Activated T-cell treated with anti-CD3 and anti-CD28 coated beads, Interleukin-2, amount 50 U/mL, for 24 hours (primary cell): ENCODE measurements around the gene ZFHX3.

ENCODE experiments used
- DNase-seq: peaks from one replicate; pipeline ENCODE4 v3.0.0-alpha.2; 2020
- H3K27ac Mint-ChIP-seq: 2 replicates; pipeline ENCODE4 v1.8.0; 2020; ENCODE audit warnings: mild to moderate bottlenecking, mixed read lengths
- H3K27me3 Mint-ChIP-seq: 2 replicates; pipeline ENCODE4 v1.8.0; 2020; ENCODE audit warnings: mixed read lengths
- H3K36me3 Mint-ChIP-seq: 2 replicates; pipeline ENCODE4 v1.8.0; 2020; ENCODE audit warnings: low read depth, mixed read lengths
- H3K4me1 Mint-ChIP-seq: 2 replicates; pipeline ENCODE4 v1.8.0; 2020; ENCODE audit warnings: low read depth, mixed read lengths
- H3K4me3 Mint-ChIP-seq: 2 replicates; pipeline ENCODE4 v1.8.0; 2020; ENCODE audit warnings: mild to moderate bottlenecking, moderate library complexity, mixed read lengths
- H3K9me3 Mint-ChIP-seq: 2 replicates; pipeline ENCODE4 v1.8.0; 2020; ENCODE audit warnings: mixed read lengths

ZFHX3 gene

GRCh38 chr16:72858665-72859493 lies 189.0 kb downstream of the ZFHX3 start:
- Mint-ChIP-seq H3K27me3 (peaks cover 4% of the 10 kb centered on the region), H3K9me3 (no peaks in the 10 kb centered on the region), H3K4me3 (no peak overlapping the region), H3K36me3 (no peaks in the 10 kb centered on the region), H3K27ac (no peak overlapping the region), H3K4me1 (no peaks in the 10 kb centered on the region)
- DNase-seq = no peak

- no peaks in the 10 kb centered on the region for H3K9me3 Mint-ChIP-seq
- no peaks in the 10 kb centered on the region for H3K4me1 Mint-ChIP-seq
- H3K4me3 Mint-ChIP-seq = no peak overlapping the region
- DNase-seq = no peak
- peaks cover 4% of the 10 kb centered on the region for H3K27me3 Mint-ChIP-seq
- no peaks in the 10 kb centered on the region for H3K36me3 Mint-ChIP-seq
- no peak overlapping the region for H3K27ac Mint-ChIP-seq
Observed at GRCh38 chr16:72857834-72858664, 189.9 kb downstream of the ZFHX3 start.

GRCh38 chr16:72856797-72857196 lies 191.1 kb downstream of the ZFHX3 start:
- DNase-seq = no peak
- H3K9me3 Mint-ChIP-seq = no peaks in the 10 kb centered on the region
- peaks cover 6% of the 10 kb centered on the region for H3K27me3 Mint-ChIP-seq
- H3K4me3 Mint-ChIP-seq = no peak overlapping the region
- H3K27ac Mint-ChIP-seq = no peak overlapping the region
- H3K36me3 Mint-ChIP-seq = no peaks in the 10 kb centered on the region
- H3K4me1 Mint-ChIP-seq = no peaks in the 10 kb centered on the region

- Mint-ChIP-seq H3K9me3 (no peaks in the 10 kb centered on the region), H3K4me3 (no peak overlapping the region), H3K4me1 (no peaks in the 10 kb centered on the region), H3K27me3 (peaks cover 2% of the 10 kb centered on the region), H3K27ac (no peak overlapping the region), H3K36me3 (no peaks in the 10 kb centered on the region)
- no peak for DNase-seq
Observed at GRCh38 chr16:72854267-72854959, 193.5 kb downstream of the ZFHX3 start.

- Mint-ChIP-seq H3K4me3 (no peak overlapping the region), H3K27ac (no peak overlapping the region), H3K4me1 (no peaks in the 10 kb centered on the region), H3K36me3 (no peaks in the 10 kb centered on the region), H3K27me3 (peaks cover 2% of the 10 kb centered on the region), H3K9me3 (no peaks in the 10 kb centered on the region)
- no peak for DNase-seq
Observed at GRCh38 chr16:72853575-72854266, 194.2 kb downstream of the ZFHX3 start.

GRCh38 chr16:72852421-72852820 lies 195.5 kb downstream of the ZFHX3 start:
- no peak overlapping the region for H3K27ac Mint-ChIP-seq
- peaks cover 6% of the 10 kb centered on the region for H3K27me3 Mint-ChIP-seq
- H3K36me3 Mint-ChIP-seq = no peaks in the 10 kb centered on the region
- H3K4me1 Mint-ChIP-seq = no peaks in the 10 kb centered on the region
- no peak for DNase-seq
- no peaks in the 10 kb centered on the region for H3K9me3 Mint-ChIP-seq
- H3K4me3 Mint-ChIP-seq = no peak overlapping the region

GRCh38 chr16:72850853-72851252 lies 197.1 kb downstream of the ZFHX3 start:
- DNase-seq = no peak
- Mint-ChIP-seq H3K36me3 (no peaks in the 10 kb centered on the region), H3K4me1 (no peaks in the 10 kb centered on the region), H3K4me3 (no peak overlapping the region), H3K27ac (no peak overlapping the region), H3K27me3 (peaks cover 11% of the 10 kb centered on the region), H3K9me3 (no peaks in the 10 kb centered on the region)

GRCh38 chr16:72850021-72850420 lies 197.9 kb downstream of the ZFHX3 start:
- Mint-ChIP-seq H3K27ac (no peak overlapping the region), H3K9me3 (no peaks in the 10 kb centered on the region), H3K4me1 (no peaks in the 10 kb centered on the region), H3K4me3 (no peak overlapping the region), H3K27me3 (peaks cover 15% of the 10 kb centered on the region), H3K36me3 (no peaks in the 10 kb centered on the region)
- DNase-seq = no peak

- H3K27ac Mint-ChIP-seq = no peak overlapping the region
- H3K4me1 Mint-ChIP-seq = peaks cover 7% of the 10 kb centered on the region
- H3K9me3 Mint-ChIP-seq = no peaks in the 10 kb centered on the region
- H3K36me3 Mint-ChIP-seq = no peaks in the 10 kb centered on the region
- no peak overlapping the region for H3K4me3 Mint-ChIP-seq
- peaks cover 15% of the 10 kb centered on the region for H3K27me3 Mint-ChIP-seq
- no peak for DNase-seq
Observed at GRCh38 chr16:72848759-72849664, 198.9 kb downstream of the ZFHX3 start.

- Mint-ChIP-seq H3K27ac (no peak overlapping the region), H3K36me3 (no peaks in the 10 kb centered on the region), H3K4me1 (peaks cover 9% of the 10 kb centered on the region), H3K4me3 (no peak overlapping the region), H3K9me3 (no peaks in the 10 kb centered on the region), H3K27me3 (peaks cover 15% of the 10 kb centered on the region)
- no peak for DNase-seq
Observed at GRCh38 chr16:72848028-72848400, 199.9 kb downstream of the ZFHX3 start.

- H3K36me3 Mint-ChIP-seq = no peaks in the 10 kb centered on the region
- peaks cover 13% of the 10 kb centered on the region for H3K27me3 Mint-ChIP-seq
- H3K4me3 Mint-ChIP-seq = no peak overlapping the region
- H3K9me3 Mint-ChIP-seq = no peaks in the 10 kb centered on the region
- no peak overlapping the region for H3K27ac Mint-ChIP-seq
- no peak for DNase-seq
- H3K4me1 Mint-ChIP-seq = peaks cover 9% of the 10 kb centered on the region
Observed at GRCh38 chr16:72847187-72848027, 200.5 kb downstream of the ZFHX3 start.

- Mint-ChIP-seq H3K27ac (no peak overlapping the region), H3K36me3 (no peaks in the 10 kb centered on the region), H3K4me3 (no peak overlapping the region), H3K4me1 (peaks cover 9% of the 10 kb centered on the region), H3K9me3 (no peaks in the 10 kb centered on the region), H3K27me3 (peaks cover 13% of the 10 kb centered on the region)
- DNase-seq = no peak
Observed at GRCh38 chr16:72846594-72846993, 201.3 kb downstream of the ZFHX3 start.
